ENCODE results near the gene SLX4IP. TPM values are rescaled to one million over a fixed set of nuclear protein-coding genes. Genes with fewer than 3 reads are reported as not detected.

SLX4IP gene
- total RNA-seq, 1 experiment from 2014 or later: 6.4 TPM

DNA sequence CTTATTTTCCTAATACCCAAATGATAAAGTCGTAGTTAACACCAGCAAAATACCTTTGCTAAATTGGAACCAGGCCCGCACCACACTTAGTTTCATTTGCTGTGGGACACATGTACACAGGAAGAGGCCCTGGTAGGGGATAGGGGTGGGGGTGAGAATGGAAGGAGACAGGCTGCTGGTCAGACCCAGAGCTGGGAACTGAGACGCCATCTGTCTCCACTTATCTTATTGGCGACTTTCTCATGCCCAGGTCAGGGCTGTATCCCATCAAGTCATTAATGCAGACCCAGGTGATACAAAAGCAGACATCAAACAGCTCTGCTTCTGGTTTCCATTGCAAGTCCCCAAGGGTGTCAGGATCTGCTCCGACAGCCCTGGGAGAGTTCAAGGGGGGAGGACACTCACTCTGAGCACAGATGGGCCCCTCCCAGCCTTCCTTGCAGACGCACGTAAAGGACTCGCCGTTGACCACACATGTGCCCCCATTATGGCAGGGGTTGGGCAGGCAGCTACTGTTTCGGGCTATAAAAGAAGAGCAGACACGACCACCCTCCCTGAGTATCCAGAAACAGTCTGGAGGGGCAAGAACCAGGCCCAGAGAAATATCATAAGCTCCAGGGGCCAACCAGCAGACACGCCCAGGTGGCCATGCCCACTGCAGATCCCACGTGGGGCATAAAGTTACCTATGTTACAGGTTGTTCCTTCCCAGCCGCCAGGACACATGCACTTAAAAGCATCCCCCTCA, 209.5 kb downstream of the SLX4IP start:
- 0 out of 2 replicates have a peak, but pooled peaks cover 1% of the 10 kb centered on the region for H3K79me2 ChIP-seq (ENCODE audit: low read length)
- no TSS peak for BruUV-seq (replicated peaks)
- peaks cover 16% of the 10 kb centered on the region for H4K20me1 ChIP-seq (ENCODE audit: low read length)
- H3K4me2 ChIP-seq (ENCODE audit: low read length): no peak overlapping the region
- H3K4me3 ChIP-seq (ENCODE audit: low read length): no peak overlapping the region
- no peaks in the 10 kb centered on the region for H3K9me2 ChIP-seq (replicated peaks; ENCODE audit: low read length)
- ATAC-seq: no peak
- intact Hi-C loops (cut with micrococcal nuclease): no loop called here
- ChIA-PET POLR2A (ENCODE audit: unreplicated experiment) (no interaction called here), CTCF (no interaction called here)
- no peak overlapping the region for H2AFZ ChIP-seq (ENCODE audit: low read length)
- no peaks in the 10 kb centered on the region for H3K27me3 ChIP-seq (ENCODE audit: low read length)
- TF ChIP-seq, protein P1, sequence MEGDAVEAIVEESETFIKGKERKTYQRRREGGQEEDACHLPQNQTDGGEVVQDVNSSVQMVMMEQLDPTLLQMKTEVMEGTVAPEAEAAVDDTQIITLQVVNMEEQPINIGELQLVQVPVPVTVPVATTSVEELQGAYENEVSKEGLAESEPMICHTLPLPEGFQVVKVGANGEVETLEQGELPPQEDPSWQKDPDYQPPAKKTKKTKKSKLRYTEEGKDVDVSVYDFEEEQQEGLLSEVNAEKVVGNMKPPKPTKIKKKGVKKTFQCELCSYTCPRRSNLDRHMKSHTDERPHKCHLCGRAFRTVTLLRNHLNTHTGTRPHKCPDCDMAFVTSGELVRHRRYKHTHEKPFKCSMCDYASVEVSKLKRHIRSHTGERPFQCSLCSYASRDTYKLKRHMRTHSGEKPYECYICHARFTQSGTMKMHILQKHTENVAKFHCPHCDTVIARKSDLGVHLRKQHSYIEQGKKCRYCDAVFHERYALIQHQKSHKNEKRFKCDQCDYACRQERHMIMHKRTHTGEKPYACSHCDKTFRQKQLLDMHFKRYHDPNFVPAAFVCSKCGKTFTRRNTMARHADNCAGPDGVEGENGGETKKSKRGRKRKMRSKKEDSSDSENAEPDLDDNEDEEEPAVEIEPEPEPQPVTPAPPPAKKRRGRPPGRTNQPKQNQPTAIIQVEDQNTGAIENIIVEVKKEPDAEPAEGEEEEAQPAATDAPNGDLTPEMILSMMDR (conservative IDR thresholded peaks at IDR 0.05; ENCODE audit: low read depth, low read length): no peak
- TF ChIP-seq EZH2phosphoT487 (IDR thresholded peaks at IDR 0.05; ENCODE audit: borderline replicate concordance, low read length) (no peak), EZH2 (IDR thresholded peaks at IDR 0.05; ENCODE audit: low read length, unreplicated experiment) (no peak)
- H3K9me3 ChIP-seq (ENCODE audit: low read length): no peaks in the 10 kb centered on the region
- H3K9ac ChIP-seq (ENCODE audit: low read length): no peak overlapping the region
- no peak overlapping the region for H3K27ac ChIP-seq (ENCODE audit: low read length)
- peaks cover 100% of the 10 kb centered on the region for H3K36me3 ChIP-seq (ENCODE audit: low read depth, low read length)
- no peak for DNase-seq
- H3K4me1 ChIP-seq (ENCODE audit: insufficient read depth, low read length): no peaks in the 10 kb centered on the region
- H3F3A ChIP-seq (ENCODE audit: low read length, unreplicated experiment): peaks cover 9% of the 10 kb centered on the region

DNA sequence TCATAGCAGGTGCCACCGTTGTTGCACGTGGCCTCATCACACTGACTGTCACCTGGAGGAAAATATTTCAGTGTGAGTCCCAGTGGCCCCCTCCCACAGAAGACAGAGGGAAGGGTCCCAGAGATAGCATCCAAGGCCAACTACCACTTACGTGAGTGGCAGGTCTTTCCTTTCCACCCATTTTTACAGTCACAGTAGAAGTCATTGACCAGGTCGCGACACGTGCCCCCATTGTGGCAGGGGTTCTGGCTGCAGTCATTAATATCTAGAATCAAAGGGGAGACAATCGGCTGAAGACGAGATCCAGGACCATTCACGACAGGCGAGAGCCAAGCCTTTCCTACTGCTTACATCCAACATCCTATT, 210.1 kb downstream of the SLX4IP start:
- no peak overlapping the region for H3K27ac ChIP-seq (ENCODE audit: low read length)
- no peaks in the 10 kb centered on the region for H3K9me3 ChIP-seq (ENCODE audit: low read length)
- H3K4me3 ChIP-seq (ENCODE audit: low read length): no peak overlapping the region
- intact Hi-C loops (cut with micrococcal nuclease): no loop called here
- H3K36me3 ChIP-seq (ENCODE audit: low read depth, low read length): peaks cover 100% of the 10 kb centered on the region
- no peak overlapping the region for H2AFZ ChIP-seq (ENCODE audit: low read length)
- no peak for ATAC-seq
- ChIA-PET POLR2A (ENCODE audit: unreplicated experiment) (no interaction called here), CTCF (no interaction called here)
- BruUV-seq (replicated peaks): no TSS peak
- no peak overlapping the region for H3K9ac ChIP-seq (ENCODE audit: low read length)
- no peaks in the 10 kb centered on the region for H3K9me2 ChIP-seq (replicated peaks; ENCODE audit: low read length)
- DNase-seq: no peak
- no peaks in the 10 kb centered on the region for H3K4me1 ChIP-seq (ENCODE audit: insufficient read depth, low read length)
- no peaks in the 10 kb centered on the region; the same call in 1 of the 2 replicates for H3K79me2 ChIP-seq (ENCODE audit: low read length)
- TF ChIP-seq EZH2phosphoT487 (IDR thresholded peaks at IDR 0.05; ENCODE audit: borderline replicate concordance, low read length): no peak
- TF ChIP-seq, protein P1 (conservative IDR thresholded peaks at IDR 0.05; ENCODE audit: low read depth, low read length): no peak
- no peak for TF ChIP-seq EZH2 (IDR thresholded peaks at IDR 0.05; ENCODE audit: low read length, unreplicated experiment)
- peaks cover 9% of the 10 kb centered on the region for H3F3A ChIP-seq (ENCODE audit: low read length, unreplicated experiment)
- no peak overlapping the region for H3K4me2 ChIP-seq (ENCODE audit: low read length)
- H3K27me3 ChIP-seq (ENCODE audit: low read length): no peaks in the 10 kb centered on the region
- peaks cover 21% of the 10 kb centered on the region for H4K20me1 ChIP-seq (ENCODE audit: low read length)

DNA sequence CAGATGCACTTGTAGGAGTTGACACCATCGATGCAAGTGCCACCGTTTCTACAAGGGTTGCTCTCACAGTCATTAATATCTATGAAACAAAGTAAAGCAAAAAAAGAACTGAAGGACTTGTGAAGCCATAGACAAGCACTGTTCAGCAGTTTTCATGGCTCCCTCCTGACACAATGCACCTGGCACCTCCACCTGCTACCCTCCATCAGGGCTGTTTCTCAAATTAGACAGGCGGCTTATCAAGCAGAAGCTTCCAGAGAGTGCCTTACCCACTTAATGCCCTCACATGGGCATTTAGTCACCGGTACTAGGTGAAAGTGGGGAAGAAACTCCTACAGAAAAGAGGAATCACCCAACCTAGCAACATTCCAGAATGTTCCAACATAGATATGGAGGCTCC, 210.9 kb downstream of the SLX4IP start:
- Histone ChIP-seq H3F3A (ENCODE audit: low read length, unreplicated experiment) (peaks cover 9% of the 10 kb centered on the region), H3K4me3 (ENCODE audit: low read length) (no peak overlapping the region), H3K9ac (ENCODE audit: low read length) (no peak overlapping the region), H3K79me2 (ENCODE audit: low read length) (peaks cover 5% of the 10 kb centered on the region; the same call in 1 of the 2 replicates), H3K27me3 (ENCODE audit: low read length) (no peaks in the 10 kb centered on the region), H3K36me3 (ENCODE audit: low read depth, low read length) (peaks cover 100% of the 10 kb centered on the region), H3K4me2 (ENCODE audit: low read length) (no peak overlapping the region), H2AFZ (ENCODE audit: low read length) (no peak overlapping the region), H3K27ac (ENCODE audit: low read length) (no peak overlapping the region), H3K9me3 (ENCODE audit: low read length) (no peaks in the 10 kb centered on the region), H3K9me2 (replicated peaks; ENCODE audit: low read length) (no peaks in the 10 kb centered on the region), H4K20me1 (ENCODE audit: low read length) (peaks cover 29% of the 10 kb centered on the region), H3K4me1 (ENCODE audit: insufficient read depth, low read length) (no peaks in the 10 kb centered on the region)
- ChIA-PET CTCF (no interaction called here), POLR2A (ENCODE audit: unreplicated experiment) (no interaction called here)
- TF ChIP-seq, protein P1 (conservative IDR thresholded peaks at IDR 0.05; ENCODE audit: low read depth, low read length): no peak
- TF ChIP-seq EZH2phosphoT487 (IDR thresholded peaks at IDR 0.05; ENCODE audit: borderline replicate concordance, low read length) (no peak), EZH2 (IDR thresholded peaks at IDR 0.05; ENCODE audit: low read length, unreplicated experiment) (no peak)
- DNase-seq (no peak), ATAC-seq (no peak)
- intact Hi-C loops (cut with micrococcal nuclease): no loop called here
- no TSS peak for BruUV-seq (replicated peaks)

Data from PC-3 (cell line).